Inferior parietal cortex (tissue), 1 donor: ENCODE measurements around the gene LPCAT1.
"Not testable (repeated sequence)": the region's sequence is repeated elsewhere in the genome, so short reads cannot be mapped to it uniquely, and the experiment has no call there.

Experiments
- DNase-seq: peaks from one replicate; pipeline ENCODE4 v3.0.0-alpha.2; 2016; ENCODE audit errors: extremely low spot score

The LPCAT1 gene

GRCh38 chr5:1466631-1467265 is 57.0 kb downstream of the LPCAT1 start:
- DNase-seq = no peak

- DNase-seq = no peak
These were observed 57.7 kb downstream of the LPCAT1 start for GRCh38 chr5:1465966-1466471.

- DNase-seq = no peak
These were observed 58.6 kb downstream of the LPCAT1 start for GRCh38 chr5:1465117-1465516.

- DNase-seq = no peak
These were observed 59.2 kb downstream of the LPCAT1 start for GRCh38 chr5:1464511-1464910.

GRCh38 chr5:1464096-1464446 is 59.7 kb downstream of the LPCAT1 start:
- DNase-seq = no peak

GRCh38 chr5:1463326-1464095 is 60.2 kb downstream of the LPCAT1 start:
- no peak for DNase-seq

- no peak for DNase-seq
These were observed 61.4 kb downstream of the LPCAT1 start for GRCh38 chr5:1462358-1462757.

GRCh38 chr5:1461396-1461795 is 62.4 kb downstream of the LPCAT1 start:
- DNase-seq = no peak

- DNase-seq = no peak
These were observed 63.6 kb downstream of the LPCAT1 start for GRCh38 chr5:1460054-1460682.

- not testable (repeated sequence) for DNase-seq
These were observed 64.3 kb downstream of the LPCAT1 start for GRCh38 chr5:1459435-1459834.

GRCh38 chr5:1456110-1456881 is 67.5 kb downstream of the LPCAT1 start:
- DNase-seq = not testable (repeated sequence)

- DNase-seq = no peak
These were observed 70.1 kb downstream of the LPCAT1 start for GRCh38 chr5:1453613-1454012.

- no peak for DNase-seq
These were observed 74.6 kb downstream of the LPCAT1 start for GRCh38 chr5:1449081-1449630.

GRCh38 chr5:1448511-1449011 is 75.2 kb downstream of the LPCAT1 start:
- DNase-seq = no peak

GRCh38 chr5:1447671-1448361 is 75.9 kb downstream of the LPCAT1 start:
- DNase-seq = no peak

- DNase-seq = no peak
These were observed 77.0 kb downstream of the LPCAT1 start for GRCh38 chr5:1446602-1447343.

GRCh38 chr5:1445689-1446601 is 77.8 kb downstream of the LPCAT1 start:
- DNase-seq = no peak

GRCh38 chr5:1445313-1445688 is 78.5 kb downstream of the LPCAT1 start, which contains the start of gene SLC6A3:
SLC6A3 (minus strand) TSS chr5:1445440; CDS start chr5:1443197, 2,243 bp downstream.
- no peak for DNase-seq
